NAMALWA (cell line): ENCODE results near the gene ZNF576.
"Not testable (repeated sequence)": the region's sequence is repeated elsewhere in the genome, so short reads cannot be mapped to it uniquely, and the experiment has no call there.

ENCODE experiments used
- DNase-seq: peaks from one replicate; pipeline ENCODE4 v3.0.0-alpha.2; 2015; ENCODE audit warnings: low spot score

ZNF576 gene

DNA sequence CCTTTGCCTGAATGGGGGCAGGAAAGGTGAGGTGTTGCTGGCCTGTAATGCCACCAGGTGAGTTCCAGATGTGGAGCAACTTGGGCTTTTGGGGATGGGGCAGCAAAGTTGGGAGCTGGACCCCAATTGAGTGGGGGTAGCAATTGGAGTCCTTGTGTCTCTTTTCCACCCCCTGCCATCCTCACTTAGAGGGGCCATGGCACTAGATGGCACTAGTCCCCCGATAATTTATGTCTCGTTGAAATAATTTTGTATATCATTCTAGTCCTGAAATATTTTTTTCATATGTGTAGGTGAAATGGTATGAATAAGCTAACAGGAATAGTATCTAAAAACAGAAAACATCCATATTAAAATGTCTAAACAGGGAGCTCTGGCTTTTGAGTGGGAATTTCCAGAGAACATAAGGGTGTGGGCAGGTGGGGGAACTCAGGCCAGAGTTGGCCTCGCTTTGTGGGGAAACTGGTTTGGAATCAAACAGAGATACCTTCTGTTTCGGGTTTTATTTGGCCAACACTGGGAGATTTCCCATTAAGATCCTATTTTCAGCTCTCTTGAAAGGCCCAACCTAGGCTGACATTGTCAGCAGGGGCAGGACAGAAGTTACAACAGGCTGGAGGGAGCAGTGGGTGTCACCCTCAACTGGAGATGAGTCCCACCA lies 3.4 kb downstream of the ZNF576 start:
- DNase-seq = no peak

DNA sequence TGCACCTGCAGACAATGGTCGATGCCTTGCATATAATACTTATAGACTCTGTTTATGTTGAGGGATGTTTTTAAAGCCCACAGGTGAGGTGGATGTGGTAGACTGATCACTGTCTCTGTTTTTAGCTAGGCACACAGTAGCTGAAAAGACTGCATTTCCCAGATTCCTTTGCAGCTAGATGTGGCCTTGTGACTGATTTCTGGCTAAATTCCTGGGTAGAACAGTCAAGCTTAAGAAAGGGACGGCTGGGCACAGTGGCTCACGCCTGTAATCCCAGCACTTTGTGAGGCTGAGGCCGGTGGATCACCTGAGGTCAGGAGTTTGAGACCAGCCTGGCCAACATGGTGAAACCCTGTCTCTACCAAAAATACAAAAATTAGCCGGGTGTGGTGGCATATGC lies 3.9 kb downstream of the ZNF576 start:
- DNase-seq = not testable (repeated sequence)

DNA sequence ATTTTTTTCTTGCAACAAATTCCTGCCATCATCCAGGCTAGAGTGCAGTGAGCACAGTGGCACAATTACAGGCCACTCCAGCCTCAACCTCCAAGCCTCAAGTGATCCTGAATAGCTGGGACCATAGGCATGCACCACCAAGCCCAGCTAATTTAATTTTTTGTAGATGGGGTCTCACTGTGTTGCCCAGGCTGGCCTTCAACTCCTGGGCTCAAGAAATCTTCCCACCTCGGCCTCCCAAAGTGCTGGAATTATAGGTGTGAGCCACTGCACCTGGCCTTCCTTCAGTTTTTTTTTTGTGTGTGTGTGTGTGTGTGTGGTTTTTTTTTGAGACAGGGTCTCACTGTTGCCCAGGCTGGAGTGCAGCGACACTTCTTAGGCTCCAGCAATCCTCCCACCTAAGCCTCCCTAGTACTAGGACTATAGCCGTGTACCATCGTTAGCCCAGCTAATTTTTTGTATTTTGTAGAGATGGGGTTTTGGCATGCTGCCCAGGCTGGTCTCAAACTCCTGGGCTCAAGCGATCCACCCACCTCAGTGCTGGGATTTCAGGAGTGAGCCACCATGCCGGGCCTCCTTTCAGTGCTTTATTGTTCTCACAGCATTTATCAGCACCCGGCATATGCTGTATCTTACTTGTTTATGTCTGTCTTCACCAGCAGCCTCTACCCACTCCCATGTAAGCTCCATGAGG lies 9.6 kb downstream of the ZNF576 start:
- DNase-seq = no peak

DNA sequence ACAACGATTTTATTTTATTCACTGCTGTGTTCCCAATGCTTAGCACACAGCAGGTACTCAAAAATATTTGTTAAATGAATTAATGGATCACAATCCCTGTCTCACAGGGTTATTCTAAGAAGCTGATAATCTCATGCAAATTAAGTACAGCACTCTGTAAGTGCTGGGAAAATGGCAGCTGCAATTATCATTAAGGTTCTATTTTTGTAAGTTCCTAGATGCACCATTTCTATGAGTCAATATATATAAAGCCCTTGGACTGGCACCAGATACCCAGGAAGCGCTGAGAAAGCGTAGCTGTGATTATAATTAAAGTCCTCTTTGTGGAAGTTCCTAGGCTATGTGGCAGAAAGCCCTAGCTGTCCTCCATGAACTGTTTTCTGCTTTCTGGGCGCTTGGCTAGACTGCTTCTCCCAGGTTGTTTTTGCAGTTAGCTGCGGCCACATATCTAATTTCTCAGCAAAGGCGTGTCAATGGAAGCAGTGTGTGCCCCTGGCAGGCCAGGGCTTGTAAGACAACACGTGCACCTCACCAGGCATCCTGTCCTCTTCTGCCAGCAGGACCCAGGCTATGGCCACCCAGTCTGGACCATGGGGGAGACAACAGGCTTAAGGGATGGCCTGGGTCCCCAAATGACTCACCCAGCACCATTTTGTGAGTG lies 10.3 kb downstream of the ZNF576 start:
- no peak for DNase-seq

DNA sequence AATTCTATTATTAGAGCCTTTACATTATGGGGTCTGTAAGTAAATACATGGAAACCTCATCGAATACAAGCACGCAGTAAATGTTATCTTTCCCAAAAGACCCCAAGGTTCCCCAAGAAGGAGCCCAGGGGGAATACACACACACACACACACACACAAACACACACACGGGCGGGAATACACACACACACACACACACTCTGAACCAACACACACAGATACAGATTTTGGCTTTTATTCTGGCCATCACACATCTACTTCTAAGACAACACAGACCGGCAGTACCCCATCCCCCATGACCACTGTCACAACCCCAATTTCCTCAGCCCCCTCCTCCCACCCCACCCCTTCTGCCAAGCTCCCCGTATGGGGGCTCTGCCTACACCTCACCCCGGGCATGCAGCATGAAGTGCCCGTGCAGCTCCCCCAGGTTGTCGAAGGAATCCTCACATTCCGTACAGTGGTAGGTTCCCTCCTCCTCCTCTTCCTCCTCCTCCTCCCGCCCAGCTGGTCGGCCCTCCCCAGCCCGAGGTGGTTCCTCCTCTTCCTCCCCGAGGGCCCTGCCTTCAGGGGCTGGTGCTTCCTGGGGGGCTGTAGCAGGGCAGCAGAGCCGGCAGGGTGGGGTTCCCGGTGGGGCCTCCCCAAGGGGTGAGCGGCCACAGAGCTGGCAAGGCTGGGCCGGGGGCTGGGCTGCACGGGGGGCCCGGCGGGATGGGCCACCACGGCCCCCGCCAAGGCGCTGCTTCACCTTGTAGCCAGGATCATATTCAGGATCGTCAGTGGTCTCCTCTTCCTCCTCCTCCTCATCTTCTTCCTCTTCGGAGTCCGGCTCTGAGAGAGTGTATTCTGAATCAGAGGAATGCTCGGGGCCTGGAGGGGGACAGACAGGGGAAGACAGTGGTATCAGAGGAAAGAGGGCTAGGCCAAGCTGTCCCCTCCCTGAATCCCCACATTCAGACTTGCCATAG lies 11.1 kb downstream of the ZNF576 start:
- DNase-seq = no peak

DNA sequence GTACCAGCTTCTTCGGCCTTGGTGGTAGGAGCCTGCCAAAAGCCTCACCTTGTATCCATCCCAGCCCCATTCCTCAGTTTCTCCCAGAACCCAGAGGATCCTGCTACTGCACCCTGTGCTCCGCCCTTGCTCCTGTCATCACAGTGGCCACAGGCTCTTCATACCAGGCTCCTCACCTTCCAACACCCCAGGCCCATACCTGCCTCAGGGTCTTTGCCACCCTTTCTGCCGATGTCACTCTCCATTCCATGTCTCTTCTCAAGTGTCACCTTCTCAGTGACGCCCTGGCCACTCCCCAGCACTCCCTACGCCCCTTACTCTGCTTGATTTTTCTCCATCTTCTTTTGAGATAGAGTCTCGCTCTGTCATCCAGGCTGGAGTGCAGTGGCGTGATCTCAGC lies 13.5 kb downstream of the ZNF576 start:
- DNase-seq = no peak

DNA sequence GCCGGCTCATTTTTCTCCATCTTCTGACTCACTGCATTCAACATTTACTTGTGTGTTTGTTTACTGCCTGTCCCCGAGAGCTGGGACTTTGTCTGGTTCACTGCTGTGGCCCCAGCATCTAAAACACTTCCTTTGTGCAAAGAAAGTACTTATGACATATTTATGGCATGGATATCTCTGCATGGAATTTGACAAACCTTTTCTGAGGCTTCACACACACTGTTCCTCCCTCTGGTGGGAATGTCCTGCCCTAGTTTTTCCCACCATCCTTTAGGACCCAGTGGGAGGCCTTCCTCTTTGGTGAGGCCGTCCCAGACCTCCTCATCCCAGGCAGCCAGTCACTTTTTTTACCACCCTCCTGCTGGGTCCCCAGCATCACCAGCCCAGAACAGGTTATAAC lies 14.1 kb downstream of the ZNF576 start:
- DNase-seq = no peak

DNA sequence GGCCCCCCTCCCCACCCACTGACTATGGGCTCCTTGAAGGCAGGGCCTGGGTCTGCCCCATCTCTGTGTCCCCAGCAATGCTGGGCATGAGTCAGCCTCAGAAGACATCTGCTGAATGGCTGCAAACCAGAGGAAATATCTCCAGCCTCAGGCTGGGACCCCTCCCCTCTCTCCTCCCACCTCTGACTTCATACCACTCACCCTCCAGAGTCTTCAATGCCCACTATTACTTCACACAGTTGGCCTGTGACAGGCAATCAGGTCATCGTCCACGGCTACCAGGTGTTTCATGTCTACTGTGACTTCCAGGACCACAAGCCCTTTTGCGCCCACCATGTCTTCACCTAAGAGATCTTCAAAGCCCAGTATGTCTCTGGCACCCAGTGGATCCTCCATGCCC lies 15.4 kb downstream of the ZNF576 start, which contains the start of gene SRRM5:
Gene SRRM5, plus strand, starts transcription at position 301 of the 400 bp plus-strand sequence. Its CDS starts 34 bp downstream, at position 335.
- DNase-seq = no peak

DNA sequence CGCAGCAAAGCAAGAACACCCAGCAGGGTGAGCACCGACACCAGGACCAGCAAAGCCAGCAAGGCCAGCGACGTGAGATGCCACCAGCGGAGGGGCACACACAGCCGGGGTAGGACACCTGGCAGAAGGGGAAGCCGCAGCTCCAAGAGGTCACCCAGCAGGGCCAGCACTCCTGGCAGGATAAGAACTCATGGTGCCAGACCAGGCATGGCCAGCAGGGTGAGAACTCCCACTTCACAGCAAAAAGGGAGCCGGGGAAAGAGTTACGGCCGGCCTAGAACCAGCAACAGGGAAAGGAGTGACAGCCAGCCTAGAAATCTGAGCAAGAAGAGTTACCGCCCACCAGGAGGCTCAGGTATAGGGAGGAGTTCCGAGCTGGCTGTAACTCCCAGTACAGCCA lies 16.0 kb downstream of the ZNF576 start:
- DNase-seq = no peak

DNA sequence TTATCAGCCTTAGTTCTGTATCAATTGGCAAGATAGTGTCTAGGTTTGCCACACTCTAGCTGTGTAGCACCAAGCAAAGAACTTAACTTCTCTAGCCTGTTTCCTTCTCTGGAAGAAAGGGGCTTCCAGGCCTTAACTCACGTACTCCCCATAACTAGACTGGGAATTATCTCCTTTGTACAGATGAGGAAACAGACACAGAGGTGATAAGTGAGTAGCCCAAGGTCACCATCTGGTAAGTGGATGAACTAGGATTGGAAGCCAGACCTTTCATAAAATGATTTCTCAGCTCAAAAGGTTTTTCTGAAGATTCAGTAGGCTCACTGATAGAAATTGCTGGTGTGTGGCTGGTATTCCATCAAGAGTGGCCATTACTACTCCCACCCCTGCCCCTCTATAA lies 19.9 kb downstream of the ZNF576 start:
- no peak for DNase-seq

DNA sequence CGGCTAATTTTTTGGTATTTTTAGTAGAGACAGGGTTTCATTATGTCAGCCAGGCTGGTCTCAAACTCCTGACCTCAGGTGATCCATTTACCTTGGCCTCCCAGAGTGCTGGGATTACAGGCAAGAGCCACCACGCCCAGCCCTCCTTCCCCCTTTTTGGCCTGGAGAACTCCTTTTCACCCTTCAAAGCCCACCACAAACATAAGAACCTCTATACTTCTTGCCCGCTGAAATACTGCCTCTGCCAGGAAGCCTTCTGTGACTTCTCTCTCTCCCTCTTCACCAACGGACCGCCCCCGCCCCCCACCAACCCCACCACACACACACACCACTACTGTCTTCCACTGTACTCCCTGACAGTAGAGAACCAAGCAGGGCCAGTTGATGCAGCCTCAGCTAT lies 20.6 kb downstream of the ZNF576 start:
- no peak for DNase-seq

DNA sequence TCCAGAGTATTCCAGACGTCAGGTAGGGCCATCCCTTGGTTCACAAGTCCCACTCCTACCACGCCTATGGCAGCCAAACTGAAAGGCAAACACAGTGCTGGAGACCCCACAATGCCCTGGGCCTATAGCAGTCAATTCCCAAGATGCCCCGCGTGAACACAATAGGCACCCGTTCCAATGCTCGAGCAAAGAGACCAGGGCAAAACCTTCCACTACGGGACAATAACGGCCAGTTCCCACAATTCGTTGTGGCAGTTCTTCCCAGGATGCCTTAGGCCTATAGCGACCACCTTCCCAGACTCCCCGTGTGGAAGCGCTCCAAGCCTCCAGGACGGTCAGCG lies 22.5 kb downstream of the ZNF576 start:
- DNase-seq = peak; percentile 59

DNA sequence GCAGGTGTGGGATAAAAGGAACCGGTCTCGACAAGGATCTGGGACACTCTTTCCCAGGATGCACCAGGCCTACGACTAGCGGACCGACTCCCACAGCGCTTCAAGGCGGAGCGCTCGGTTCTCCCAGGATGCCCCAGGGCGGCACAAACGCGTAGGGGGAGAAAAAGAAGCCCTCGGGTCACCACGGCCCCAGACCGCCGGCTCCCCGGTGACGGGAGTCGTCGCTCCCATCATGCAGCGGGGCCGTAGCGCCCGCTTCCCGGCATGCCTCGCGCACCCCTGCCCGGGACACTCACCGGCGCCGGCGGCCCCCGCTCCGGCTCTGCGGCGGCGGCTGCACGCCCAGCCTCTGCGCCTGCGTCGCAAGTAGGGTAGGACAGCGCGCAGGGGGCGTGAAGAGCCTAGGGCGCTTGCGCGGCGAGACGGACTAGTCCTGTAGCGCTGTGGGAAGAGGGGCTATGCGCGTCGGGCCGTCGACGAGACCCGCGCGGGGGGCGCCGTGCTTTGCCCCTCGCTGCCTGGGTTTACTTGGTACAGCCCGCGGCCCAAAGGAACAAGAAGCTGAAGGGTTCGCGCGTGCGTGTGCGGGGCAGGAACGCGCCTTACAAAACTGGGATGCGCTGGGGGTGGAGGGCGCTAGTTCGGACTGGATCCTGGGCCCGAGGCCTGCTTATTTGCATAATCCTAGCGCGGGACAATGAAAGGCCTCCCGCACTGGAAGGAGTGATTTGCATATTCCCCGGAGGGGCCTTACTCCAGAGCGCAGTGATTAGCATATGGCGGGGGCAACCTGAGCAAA lies 23.1 kb downstream of the ZNF576 start, which contains the start of gene ZNF428:
Gene ZNF428, minus strand, starts transcription at position 368 of the 799 bp plus-strand sequence. CDS start 5,325 bp downstream, outside the sequence.
- DNase-seq = peak; percentile 90

DNA sequence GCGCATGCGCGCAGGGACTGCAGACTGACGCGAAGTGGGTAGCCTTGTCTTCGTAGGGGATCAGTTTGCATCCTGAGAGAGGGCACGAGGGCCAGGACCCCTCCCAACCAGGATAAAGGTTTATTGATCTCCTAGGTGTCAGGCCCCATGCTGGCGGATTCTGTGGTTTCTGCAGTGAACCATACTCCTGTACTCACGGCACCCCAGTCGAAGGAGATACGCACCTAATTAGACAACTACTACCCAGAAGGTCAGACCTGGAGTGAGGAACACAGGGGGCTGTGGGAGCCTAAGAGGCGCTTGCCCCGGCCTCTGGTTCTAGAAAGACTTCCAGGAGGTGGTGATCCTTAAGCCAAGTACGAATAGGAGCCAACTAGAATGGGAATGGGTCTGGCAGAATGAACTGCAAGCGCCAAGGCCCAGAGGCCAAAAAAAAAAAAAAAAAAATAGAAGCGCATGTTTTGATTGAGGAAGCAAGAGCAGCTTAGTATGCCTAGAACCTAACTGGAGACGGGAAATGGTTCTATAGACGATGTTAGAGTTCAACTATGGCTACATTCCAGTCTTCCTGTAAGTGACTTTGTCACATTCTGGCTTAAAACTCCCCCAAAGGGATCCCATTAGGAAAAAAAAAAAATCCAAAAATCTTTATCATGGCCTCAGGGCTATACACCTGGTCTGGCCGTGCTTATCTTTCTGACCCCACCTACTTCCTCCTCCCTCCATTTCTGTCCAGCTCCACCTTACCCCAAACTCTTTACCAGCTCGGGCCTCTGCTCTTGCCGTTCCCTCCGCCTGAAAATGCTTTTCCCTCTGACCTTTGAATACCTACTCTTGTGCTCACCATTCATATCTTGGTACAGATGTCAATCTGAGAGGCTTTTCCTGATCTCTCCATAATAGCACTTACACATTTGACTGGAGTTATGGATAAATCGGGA lies 23.9 kb downstream of the ZNF576 start:
- DNase-seq = no peak

DNA sequence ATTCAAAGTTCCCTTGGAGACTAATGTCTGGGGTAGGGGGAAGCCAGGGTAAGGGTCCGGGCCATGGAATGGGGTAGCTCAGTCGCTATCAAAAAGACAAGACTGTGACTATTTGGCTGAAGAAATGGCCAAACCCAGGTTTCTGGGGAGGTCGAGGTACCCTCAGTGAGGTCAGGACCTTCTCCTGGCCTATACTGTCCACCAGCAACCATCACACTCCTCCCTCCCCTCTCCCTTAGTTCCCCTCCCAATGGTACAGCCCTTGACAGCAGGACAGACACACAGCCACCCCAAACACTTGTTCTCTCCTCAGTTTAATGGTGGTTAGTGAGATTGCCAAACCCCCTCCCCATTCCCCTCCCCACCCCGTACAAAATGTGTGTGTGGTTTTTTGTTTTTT lies 25.7 kb downstream of the ZNF576 start:
- no peak for DNase-seq

DNA sequence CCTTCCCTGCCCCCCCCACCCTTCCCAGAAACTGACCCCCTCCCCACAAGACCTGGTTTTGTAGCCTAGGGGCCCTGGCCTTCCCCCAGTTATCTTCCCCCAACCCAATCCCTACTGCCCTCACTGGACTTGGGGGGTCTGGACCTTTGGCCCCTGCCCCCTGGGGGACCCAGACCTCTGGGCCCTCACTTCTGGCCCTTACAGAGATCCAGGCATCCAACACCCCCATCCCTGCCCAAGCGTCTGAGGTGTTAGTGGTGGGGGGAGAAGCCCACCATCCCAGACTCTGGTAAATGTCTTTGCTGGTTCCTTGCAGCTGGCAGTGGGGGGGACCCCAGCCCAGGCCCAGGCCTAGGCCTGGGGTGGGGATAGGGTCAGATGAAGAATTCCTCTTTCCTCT lies 26.6 kb downstream of the ZNF576 start:
- DNase-seq = no peak

DNA sequence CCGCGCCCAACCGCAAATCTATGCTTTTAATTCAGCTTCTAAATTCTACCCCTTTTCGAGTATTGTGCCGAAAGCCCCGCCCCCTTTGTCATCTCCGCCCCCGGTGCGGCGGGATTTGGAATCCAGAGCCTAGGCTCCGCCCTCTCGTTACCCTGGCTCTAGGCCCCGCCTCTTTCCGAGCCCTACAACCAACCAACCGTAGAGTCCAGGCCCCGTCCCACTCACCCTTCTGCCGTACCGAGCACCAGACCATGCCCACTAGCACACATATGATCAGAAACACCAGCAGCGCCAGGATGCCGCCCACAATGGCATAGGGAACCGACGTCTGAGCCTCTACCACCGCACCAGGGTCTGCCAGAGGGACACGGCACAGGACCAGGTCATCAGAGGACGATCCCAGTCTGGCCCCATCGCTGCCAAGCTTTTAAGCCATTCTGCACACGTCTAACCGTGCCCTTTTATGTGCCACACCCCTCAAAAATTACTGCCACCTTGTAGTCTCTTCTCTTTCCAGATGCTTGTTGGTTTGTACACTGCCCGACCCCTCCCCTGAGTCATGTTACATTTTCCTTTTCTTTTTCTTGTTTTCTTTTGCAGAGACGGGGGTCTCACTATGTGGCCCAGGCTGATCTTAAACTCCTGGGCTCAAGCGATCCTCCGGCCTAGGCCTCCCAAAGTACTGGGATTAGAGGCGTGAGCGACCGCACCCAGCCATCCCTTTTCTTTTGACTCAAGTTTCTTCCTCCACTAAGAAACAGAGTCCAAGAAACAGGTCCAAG lies 27.7 kb downstream of the ZNF576 start:
- DNase-seq = no peak

DNA sequence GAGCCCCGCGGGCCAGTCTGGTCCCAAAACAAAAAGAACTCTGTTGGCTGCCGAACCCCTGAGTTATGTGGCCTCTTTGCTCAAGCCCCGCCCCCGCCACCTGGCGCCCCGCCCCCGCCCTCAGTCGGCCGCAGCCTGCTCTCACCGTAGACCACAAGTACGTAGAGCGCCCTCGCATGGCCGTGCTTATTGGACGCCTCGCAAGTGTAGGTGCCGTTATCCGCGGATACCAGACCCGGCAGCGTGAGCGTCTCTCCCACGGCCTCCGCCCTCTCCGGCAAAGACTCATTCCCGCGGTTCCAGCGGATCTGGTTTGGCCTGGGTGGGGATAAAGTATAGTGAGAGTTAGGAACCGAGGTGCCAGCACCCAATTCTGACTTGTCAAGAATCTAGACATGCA lies 28.5 kb downstream of the ZNF576 start:
- peak; percentile 93 for DNase-seq

DNA sequence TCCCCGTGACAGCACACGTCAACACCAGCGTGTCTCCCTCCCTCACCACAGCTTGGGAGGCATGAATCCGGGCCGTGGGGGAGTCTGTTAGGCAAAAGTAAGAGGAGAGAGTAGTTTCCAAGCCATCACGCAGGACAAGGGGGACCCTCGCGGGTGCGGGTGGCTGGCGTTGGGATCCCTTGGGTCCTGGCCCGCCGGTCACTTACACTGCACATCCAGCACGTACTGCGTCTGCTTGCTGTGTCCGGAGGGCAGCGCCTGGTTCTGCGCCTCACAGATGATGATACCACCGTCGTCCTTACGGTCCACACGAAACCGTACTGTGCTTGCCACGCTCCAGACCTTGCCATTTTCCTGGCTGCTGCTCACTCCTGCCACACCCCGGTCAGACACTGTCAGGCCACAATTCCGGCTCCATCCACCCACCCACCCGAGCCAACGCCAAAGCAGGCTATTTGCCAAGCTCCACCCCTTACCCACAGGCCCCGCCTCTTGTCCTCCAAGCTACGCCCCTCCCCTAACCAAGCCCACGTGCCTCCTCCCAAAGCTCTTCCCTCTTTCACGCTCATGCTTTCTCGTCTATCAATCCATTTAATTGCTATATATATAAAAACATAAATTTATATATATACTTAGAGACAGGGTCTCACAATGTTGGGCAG lies 29.7 kb downstream of the ZNF576 start:
- no peak for DNase-seq
